ENCODE data around the gene CYBRD1.
"Not testable (repeated sequence)": the region's sequence is repeated elsewhere in the genome, so short reads cannot be mapped to it uniquely, and the experiment has no call there.

Gene CYBRD1, protein sequence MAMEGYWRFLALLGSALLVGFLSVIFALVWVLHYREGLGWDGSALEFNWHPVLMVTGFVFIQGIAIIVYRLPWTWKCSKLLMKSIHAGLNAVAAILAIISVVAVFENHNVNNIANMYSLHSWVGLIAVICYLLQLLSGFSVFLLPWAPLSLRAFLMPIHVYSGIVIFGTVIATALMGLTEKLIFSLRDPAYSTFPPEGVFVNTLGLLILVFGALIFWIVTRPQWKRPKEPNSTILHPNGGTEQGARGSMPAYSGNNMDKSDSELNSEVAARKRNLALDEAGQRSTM

DNA sequence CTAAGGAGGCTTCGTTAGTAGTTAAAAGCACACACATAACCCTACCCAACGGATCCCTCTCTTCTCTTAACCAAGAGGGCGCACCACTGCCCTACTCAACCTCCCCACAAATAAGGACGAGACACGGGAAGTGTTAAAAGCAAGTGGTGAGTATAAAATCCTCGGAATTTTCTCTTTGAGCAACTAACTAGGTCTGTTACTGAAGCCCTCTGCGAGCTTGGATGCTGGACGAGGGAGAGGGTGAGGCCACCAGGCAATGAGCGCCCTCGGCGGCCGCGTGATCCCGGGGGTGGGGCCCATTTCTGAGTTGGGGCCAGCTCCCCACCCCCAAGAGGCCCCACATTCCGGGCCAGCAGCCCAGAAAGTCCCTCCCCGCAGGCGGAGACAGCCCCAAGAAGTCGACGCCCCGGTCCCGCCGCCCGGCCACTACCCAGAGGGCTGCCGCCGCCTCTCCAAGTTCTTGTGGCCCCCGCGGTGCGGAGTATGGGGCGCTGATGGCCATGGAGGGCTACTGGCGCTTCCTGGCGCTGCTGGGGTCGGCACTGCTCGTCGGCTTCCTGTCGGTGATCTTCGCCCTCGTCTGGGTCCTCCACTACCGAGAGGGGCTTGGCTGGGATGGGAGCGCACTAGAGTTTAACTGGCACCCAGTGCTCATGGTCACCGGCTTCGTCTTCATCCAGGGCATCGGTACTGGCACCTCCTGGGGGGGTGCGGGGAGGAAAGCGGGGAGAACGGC is at the start of gene CYBRD1:
TSS of gene CYBRD1 (plus strand) at position 423 of the 736 bp plus-strand sequence. CDS start at position 495, 72 bp downstream.
- DNase-seq (ENCODE audit: low read depth) = peak; percentile 0

DNA sequence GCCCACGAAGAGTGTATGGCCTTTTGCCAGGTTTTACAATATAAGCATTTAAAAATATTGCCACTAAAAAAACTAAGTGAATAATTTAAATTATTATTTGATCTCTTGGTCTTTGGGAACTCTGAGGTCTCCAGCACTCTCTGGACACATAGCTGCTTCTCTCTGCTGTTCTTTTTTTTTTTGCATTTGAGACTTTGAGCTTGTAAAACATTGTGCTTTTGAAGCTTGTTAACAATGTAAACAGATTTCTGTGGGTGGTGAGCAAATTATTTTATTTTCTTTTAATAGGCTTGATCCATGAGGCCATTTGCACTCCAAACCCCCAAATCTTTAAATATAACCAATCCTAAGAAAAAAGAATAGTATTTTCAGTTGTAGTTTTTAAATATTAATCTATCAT is 46.3 kb upstream of the CYBRD1 start:
- no peak for DNase-seq (ENCODE audit: low read depth)

DNA sequence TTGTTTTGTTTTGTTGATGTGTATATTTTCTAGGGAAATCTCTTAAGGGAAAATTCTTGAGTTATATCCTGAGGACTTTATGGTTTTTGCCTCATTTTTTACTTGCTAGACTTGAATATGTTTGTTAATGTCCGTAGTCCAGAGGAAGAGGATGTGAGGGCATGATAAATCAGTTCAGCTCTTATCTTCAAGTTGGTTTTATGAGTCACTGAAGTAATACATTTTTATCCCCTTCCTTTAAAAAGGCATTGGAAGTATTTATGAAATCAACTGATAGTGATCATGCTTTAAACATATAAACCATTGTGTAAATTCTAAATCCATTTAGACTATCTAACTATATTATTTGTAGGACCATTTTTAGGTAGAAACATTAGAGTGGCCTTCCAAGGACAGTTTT is 43.9 kb upstream of the CYBRD1 start:
- DNase-seq (ENCODE audit: low read depth) = no peak

DNA sequence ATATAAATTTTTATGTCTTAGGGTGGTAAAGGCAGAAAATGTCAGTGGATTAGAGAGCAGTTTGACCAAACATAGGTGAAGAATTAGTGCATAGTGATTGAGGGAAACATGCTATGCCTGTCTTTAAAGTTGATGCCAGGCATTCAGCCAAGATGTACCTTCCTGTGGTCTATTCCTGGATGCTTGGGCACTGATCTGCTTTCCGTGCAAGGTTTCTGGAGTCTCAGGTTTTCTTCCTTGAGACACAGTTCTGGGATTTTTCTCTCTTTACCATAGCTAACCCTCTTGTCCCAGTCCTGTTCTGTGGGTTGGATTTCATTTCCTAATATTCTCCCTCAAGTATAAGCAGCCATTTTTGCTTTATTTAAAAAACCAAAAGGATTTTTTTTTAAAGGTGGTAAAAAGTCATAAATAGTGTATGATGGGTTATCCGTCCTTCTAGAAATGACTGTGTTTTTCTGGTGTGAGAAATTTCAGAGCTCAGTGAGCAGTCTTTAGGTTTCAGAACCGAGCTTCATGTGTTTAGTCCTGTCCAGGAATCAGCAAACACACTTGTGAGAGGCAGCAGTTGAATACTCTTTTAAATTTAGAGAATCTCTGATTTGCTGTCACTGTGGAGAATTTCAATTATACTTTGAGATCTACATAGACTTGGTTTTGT is 43.0 kb upstream of the CYBRD1 start:
- DNase-seq (ENCODE audit: low read depth) = no peak

DNA sequence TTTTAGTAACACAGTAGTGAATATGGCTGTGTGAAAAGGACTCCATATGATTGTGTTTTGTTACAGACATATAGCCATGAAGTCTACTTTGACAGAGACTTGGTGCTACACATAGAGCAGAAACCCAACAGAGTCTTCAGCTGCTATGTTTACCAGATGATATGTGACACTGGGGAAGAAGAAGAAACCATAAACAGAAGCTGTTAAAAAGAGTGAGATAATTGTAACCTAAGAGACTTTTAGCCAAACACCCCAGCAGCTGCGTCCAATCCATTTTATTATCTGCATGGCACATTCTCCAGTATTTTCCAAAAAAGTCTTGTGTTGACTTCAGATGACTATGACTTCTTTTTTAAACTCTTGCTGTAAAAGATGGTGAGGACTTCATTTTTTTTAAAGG is 41.4 kb upstream of the CYBRD1 start:
- no peak for DNase-seq (ENCODE audit: low read depth)

DNA sequence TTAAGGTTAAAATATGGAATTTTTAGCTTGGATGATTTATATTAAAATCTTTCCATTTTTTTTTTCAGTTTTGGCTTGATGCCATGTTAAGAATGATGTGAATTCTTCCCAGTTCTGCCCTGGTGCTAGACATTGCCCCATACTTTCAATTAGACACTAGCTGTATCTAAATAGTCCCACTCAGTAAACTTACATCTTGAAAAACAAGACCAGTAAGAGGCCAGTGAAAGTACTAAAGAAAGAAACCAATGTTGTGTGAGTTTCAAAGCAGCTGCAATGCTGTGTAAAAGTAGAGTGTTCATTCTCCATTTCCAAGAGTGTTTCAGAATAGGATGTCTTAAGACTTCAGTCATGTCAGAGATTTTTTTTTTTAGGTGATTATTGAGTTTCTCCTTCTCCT is 40.0 kb upstream of the CYBRD1 start:
- DNase-seq (ENCODE audit: low read depth) = no peak

DNA sequence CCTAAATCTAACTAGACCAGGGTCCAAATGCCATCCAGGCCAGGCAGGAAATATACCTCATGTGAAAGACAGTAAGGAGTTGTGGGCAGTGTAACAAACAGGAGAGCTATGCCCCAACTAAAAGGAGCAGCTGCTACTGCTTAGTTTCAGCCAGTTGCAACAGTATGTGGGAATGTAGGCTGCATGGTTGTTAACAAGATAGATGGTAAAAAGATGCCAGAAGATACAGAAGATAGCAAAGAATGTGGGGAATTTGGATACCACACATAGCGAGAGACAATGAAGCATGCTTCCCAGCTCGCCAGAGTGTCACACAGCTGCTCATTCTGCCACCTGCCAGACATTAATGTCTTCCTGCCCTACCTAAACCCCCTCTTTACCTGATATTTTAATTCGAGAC is 39.4 kb upstream of the CYBRD1 start:
- no peak for DNase-seq (ENCODE audit: low read depth)

DNA sequence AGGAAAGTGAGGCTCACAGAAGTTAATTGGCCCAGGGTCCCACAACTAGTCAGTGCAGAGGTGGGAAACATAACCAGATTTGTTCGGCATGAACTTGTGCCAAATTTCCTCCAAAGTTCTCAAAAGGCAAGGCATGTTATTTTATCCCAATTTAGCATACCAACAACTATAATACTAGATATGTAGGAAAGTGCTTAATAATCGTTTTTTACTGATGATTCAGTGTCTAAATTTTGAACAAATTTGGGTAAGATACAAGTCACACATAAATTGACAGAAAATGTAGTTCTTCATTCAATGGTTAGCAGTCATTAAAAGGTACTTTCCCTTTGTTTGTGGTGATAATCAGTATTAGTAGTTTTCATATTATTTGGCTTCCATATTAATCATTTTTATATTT is 38.5 kb upstream of the CYBRD1 start:
- DNase-seq (ENCODE audit: low read depth) = no peak

DNA sequence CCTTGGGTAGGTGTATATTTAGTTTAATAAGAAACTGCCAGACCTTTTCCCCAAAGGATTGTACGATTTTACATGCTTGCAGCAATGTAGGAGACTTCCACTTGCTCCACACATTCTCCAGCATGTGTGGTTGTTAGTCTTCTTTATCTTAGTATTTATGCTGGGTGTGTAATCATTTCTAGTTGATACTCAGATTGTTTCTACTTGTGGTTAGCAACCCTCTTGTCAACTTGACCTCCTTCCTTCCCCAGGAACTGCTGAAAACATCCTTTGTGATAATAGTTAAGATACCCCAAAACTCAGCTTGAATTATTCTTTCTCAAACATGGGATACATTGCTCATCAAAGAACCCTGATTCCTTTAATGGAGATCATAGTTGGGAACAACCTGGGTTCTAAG is 37.2 kb upstream of the CYBRD1 start:
- DNase-seq (ENCODE audit: low read depth) = no peak

DNA sequence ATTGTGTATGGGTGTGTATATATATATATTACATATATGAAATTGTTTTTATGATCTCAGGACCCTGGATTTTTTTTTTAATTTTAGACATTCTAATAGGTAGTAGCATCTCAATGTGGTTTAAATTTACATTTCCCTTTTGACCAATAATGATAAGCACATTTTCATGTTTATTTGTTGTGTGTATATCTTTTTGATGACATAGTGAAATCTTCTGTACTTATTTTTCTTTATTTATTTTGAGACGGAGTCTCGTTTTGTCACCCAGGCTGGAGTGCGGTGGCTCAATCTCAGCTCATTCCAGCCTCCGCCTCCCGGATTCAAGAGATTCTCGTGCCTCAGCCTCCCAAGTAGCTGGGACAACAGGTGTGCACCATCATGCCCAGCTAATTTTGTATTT is 35.1 kb upstream of the CYBRD1 start:
- DNase-seq (ENCODE audit: low read depth) = no peak

DNA sequence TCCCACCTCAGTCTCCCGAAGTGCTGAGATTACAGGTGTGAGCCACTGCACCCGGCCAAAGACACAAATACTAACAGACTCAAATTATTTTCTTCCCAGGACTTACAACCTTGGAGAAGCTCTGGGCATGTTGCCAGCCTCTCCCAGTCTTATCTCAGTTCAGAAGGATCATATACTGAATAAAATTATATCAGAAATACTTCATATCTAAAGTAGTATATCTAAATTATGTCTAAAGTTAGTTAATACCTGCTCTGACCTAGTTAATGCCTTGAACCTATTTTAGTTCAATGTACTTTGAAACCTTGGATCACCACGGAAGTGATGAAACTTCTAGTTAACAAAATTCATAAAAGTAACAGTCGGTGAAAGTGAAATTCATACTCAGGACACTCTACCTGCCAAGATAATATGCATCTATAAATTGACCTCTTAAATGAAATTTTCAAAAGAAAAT is 34.4 kb upstream of the CYBRD1 start:
- DNase-seq (ENCODE audit: low read depth) = no peak

DNA sequence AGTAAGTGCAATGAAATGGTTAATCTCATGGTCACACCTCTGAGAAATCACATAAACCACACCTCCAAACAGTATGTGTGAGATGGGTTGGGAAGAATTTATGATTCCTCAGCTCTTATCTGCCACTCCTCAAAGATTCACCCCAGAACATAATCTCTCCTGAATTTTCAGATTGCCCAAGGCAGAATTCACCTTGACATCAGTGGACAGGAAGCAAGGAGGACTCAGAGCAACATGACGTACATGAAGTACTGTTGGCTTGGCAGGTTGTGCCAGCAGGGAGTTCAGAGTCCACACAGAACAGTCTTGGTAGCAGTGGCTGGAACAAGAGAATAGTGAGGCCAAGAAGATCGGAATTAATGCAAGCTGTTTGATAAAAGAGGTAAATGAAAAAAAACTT is 31.7 kb upstream of the CYBRD1 start:
- no peak for DNase-seq (ENCODE audit: low read depth)

DNA sequence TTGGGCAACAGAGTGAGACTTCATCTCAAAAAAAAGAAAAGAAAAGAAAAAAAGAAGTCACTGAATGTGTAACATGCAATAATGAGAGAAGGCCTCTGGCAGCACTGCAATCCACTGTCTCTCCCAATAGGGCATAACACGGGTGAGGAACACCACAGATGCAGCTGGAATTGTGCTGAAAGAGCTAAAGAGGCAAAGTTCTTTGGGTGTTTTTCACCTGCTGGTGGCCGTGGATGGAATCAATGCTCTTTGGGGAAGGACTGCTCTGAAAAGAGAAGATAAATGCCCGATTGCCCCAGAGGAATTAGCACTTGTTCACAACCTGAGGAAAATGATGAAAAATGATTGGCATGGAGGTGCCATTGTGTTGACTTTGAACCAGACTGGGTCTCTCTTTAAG is 31.0 kb upstream of the CYBRD1 start:
- no peak for DNase-seq (ENCODE audit: low read depth)

DNA sequence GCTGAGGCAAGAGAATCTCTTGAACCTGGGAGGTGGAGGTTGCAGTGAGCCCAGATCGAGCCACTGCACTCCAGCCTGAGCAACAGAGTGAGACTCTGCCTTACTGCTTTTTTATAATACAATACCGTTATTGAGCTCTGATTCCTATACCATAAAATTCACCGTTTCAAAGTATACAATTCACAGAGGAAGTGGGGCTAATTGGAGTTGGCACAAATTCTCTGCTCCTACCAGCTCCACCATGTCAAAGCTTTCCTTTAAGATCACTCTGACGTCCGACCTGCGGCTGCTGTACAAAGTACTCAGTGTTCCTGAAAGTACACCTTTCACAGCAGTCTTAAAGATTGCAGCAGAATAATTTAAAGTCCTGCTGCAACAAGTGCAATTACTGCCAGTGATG is 29.6 kb upstream of the CYBRD1 start:
- no peak for DNase-seq (ENCODE audit: low read depth)

DNA sequence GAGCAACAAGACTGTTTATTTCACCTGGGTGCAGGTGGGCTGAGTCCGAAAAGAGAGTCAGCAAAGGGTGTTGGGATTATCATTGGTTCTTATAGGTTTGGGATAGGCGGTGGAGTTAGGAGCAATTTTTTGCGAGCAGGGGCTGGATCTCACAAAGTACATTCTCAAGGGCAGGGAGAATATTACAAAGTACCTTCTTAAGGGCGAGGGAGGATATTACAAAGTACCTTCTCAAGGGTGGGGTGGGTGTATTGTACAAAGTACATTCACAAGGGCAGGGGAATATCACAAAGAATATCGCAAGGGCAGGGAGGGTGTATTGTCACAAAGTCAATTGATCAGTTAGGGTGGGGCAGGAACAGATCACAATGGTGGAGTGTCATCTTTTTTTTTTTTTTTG is 24.6 kb upstream of the CYBRD1 start:
- not testable (repeated sequence) for DNase-seq (ENCODE audit: low read depth)

DNA sequence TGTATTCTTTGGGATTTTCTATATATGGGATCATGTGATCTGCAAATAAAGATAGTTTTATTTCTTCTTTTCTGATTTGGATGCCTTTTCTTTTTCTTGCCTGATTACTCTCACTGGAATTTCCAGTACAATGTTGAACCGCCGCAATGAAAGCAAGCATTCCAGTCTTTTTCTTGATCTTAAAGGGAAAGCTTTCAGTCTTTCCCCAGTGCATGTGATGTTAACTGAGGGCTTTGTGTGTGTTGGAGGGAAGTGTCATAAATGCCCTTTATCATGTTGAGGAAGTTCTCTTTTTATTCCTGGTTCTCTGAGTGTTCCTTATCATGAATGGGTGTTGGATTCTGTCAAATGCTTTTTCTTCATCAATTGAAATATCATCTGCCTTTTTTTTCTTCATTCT is 16.9 kb upstream of the CYBRD1 start:
- DNase-seq (ENCODE audit: low read depth) = no peak

DNA sequence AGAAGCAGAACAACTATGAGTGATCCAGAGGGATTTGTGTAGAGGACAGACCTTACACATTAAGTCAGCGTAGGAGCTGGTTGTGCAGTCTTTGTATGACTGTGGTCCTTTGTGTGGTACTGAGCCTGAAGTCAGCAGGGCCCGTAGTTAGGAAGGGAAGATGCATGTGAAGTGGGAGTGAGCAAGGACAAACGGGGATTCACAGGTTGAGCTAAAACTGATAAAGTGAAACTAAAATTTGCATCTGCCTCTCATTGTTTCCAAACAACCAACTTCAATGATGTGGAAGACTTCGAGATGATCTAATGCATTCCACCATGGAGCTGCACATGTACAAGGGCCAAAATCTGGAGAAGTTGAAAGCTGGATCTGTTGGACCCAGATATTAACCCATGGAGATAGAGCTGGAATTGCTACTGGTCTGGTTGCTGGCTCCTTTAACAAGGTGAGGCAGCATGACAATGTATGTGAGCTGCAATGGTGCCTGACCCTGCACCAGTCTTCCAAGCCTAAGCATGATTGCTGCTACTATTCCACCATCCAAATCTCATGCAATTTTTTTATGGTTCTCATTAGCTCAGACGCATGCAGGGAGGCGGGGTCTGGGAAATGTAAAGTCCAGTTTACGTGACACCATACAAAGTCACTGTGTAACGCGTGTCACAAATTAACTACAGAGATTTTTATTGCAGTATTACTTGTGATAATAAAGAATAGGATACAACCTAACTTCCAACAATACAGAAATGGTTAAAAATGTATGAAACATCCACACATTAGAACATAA is 12.1 kb upstream of the CYBRD1 start:
- no peak for DNase-seq (ENCODE audit: low read depth)

DNA sequence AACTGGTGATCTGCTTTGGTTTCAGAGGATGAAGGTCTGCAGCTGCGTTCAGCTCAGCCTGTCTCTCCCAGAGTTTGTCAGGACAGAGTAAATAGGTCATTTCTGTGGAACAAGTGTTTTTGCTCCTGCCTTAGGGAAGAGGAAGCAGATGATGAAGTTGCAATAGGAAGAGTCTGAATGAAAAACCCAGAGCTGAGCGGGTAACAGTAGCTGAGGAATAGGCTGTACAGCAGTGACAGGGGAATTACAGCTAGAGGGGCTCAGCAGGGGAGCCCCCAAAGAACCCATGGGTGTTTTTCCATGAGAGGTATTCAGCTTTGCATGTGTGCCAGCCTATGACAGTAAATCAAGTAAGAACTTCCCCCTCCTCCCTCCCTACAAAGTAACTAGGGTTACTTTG is 10.3 kb upstream of the CYBRD1 start:
- no peak for DNase-seq (ENCODE audit: low read depth)

DNA sequence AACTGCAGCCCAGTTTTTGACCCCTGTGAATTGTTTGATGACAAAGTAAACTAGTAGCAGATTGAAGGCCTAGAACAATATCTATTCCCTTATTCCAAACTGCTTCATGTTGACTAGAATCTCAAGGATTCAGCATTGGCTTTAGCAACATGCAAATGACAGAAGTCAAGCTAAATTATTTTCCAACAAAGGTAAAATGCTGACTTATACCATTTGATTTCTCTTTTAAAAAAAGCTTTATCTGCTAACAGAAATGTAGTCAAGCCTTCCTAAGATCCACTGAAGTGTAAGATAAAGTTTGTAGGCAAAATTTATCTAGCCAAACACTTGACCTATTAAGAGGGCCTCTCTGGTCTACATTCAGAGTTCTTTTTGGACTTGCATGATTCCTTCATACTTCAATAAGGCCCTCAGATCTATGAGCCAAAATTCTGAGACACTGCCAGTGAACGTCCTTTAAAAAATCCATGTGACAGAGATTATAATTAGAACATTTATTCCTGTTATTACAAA is 9.5 kb upstream of the CYBRD1 start:
- no peak for DNase-seq (ENCODE audit: low read depth)

DNA sequence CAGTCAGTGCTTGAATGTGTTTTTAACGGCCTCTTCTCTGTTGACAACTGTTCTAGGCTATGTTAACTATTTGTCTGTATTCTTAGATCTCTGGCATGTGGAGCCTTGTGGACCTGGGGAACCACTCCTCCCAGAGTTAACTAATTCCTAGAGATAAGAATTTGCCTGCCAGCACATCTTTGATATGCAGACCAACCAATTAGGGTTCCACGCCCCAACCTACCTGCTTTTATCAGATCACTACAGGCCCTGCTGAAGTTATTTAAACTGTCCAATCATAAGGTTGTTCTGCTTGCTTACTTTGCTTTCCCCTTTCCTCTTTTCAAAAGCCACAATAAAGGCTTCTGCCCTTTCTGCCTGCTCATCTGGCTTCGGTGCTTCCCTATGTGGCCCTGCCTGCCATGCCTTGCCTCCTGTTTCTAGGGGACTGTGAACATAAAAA is 8.5 kb upstream of the CYBRD1 start:
- no peak for DNase-seq (ENCODE audit: low read depth)

DNA sequence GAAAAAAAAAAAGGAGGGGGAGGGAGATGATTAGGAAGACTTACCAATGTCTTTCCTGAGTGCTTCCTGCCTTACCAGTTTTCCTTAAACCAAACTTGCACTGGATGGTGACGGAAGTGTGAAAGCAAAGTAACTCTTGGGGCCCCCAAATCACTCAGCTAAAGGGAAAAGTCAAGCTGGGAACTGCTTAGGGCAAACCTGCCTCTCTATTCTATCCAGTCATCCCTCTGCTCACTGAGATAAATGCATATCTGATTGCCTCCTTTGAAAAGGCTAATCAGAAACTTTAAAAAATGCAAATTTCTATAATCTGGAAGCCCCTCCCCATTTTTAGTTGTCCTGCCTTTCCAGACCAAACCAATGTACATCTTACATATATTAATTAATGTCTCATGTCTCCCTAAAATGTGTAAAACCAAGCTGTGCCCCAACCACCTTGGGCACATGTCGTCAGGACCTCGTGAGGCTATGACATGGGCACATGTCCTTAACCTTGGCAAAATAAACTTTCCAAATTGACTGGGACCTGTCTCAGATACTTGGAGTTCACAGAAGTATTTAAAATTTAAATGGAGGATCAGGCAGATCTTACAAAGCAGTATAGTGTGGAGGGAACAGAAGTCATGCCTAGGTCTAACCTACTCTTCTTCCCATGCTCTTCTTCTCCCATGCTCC is 7.2 kb upstream of the CYBRD1 start:
- DNase-seq (ENCODE audit: low read depth) = no peak
